Stomach (tissue), 4 donors: ENCODE measurements around the gene ICAM5.

Source experiments
- CTCF ChIP-seq, 7 experiments: fragments of 450-650 bp in 4 of 7; fragments of 200-600 bp in 3 of 7; sonication (generic) in 3 of 7; IDR thresholded peaks; one replicate each; pipeline ENCODE4 v1.5.1; 2016 to 2019; ENCODE audit warnings: antibody characterized with exemption in 7 of 7, control low read depth in 2 of 7, mild to moderate bottlenecking in 1 of 7
- POLR2A ChIP-seq, 4 donors: fragments of 450-650 bp; IDR thresholded peaks; one replicate each; pipeline ENCODE4 v1.6.1; 2016; ENCODE audit warnings: antibody characterized with exemption in 4 of 4, control low read depth in 2 of 4, mild to moderate bottlenecking in 1 of 4, moderate library complexity in 1 of 4

DNA sequence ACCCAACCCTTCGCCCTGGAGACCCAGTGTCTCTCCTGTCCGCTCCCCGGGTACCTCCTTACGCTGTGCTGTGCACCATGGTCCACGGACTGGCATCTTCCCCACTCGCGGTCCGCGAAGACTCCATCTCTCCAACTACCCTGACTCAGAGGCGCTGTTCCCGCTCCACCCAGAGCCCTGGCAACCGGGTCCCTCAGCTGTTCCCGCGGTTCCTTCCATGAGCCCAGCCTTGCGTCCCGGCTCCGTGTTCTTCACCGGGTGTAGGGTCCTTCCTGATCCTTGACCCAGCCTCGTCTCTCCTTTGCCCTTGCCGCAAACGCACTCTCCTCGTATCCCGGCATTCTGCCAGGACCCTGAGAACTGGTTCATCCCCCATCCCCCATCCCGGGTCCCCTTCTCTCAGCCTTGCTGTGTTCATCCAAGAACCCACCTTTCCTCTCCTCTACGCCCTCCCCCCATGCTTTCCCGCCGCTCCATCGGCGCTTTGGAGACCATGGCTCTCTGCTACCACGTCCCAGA, 664 bp downstream of the ICAM5 start:
- TF ChIP-seq POLR2A (IDR thresholded peaks at IDR 0.05): no peak
- TF ChIP-seq CTCF (IDR thresholded peaks at IDR 0.05): no peak
